Hematopoietic multipotent progenitor cell treated with erythropoietin and hydrocortisone succinate and interleukin-3 and kit ligand, for 4 days (in vitro differentiated cells): Measurements from ENCODE around the gene HIPK1.
A peak's percentile ranks its signal among the peaks of the same experiment; 100 is the strongest.
"Not testable (repeated sequence)": the region's sequence is repeated elsewhere in the genome, so short reads cannot be mapped to it uniquely, and the experiment has no call there.

ENCODE experiments used
- DNase-seq: peaks from one replicate; pipeline ENCODE4 v3.0.0-alpha.2; 2015

The HIPK1 gene

GRCh38 chr1:113983391-113983790 is 54.3 kb downstream of the HIPK1 start:
- no peak for DNase-seq

- no peak for DNase-seq
These were observed 54.7 kb downstream of the HIPK1 start for GRCh38 chr1:113983826-113984225.

- no peak for DNase-seq
These were observed 55.6 kb downstream of the HIPK1 start for GRCh38 chr1:113984710-113985109.

- no peak for DNase-seq
These were observed 57.7 kb downstream of the HIPK1 start for GRCh38 chr1:113986802-113987201.

- no peak for DNase-seq
These were observed 58.1 kb downstream of the HIPK1 start for GRCh38 chr1:113987259-113987658.

- DNase-seq = no peak
These were observed 61.4 kb downstream of the HIPK1 start for GRCh38 chr1:113990530-113990929.

GRCh38 chr1:113990961-113991360 is 61.8 kb downstream of the HIPK1 start:
- no peak for DNase-seq

- no peak for DNase-seq
These were observed 62.4 kb downstream of the HIPK1 start for GRCh38 chr1:113991467-113991997.

GRCh38 chr1:113993072-113993471 is 63.9 kb downstream of the HIPK1 start:
- DNase-seq = no peak

GRCh38 chr1:113993766-113994165 is 64.6 kb downstream of the HIPK1 start:
- no peak for DNase-seq

GRCh38 chr1:113995382-113995781 is 66.3 kb downstream of the HIPK1 start:
- DNase-seq = no peak

- DNase-seq = no peak
These were observed 69.2 kb downstream of the HIPK1 start for GRCh38 chr1:113998361-113998760.

GRCh38 chr1:113999233-113999632 is 70.1 kb downstream of the HIPK1 start:
- DNase-seq = no peak

GRCh38 chr1:113999799-114000198 is 70.7 kb downstream of the HIPK1 start:
- no peak for DNase-seq

GRCh38 chr1:114000406-114000805 is 71.3 kb downstream of the HIPK1 start:
- no peak for DNase-seq

GRCh38 chr1:114002492-114003239 is 73.5 kb downstream of the HIPK1 start:
- DNase-seq = no peak

- DNase-seq = no peak
These were observed 74.3 kb downstream of the HIPK1 start for GRCh38 chr1:114003431-114003830.

GRCh38 chr1:114006825-114007224 is 77.7 kb downstream of the HIPK1 start:
- DNase-seq = not testable (repeated sequence)

- no peak for DNase-seq
These were observed 79.4 kb downstream of the HIPK1 start for GRCh38 chr1:114008480-114008941.

GRCh38 chr1:114008993-114009392 is 79.9 kb downstream of the HIPK1 start:
- DNase-seq = no peak

GRCh38 chr1:114009393-114009792 is 80.3 kb downstream of the HIPK1 start:
- peak; percentile 8 for DNase-seq

GRCh38 chr1:114010433-114011184 is 81.5 kb downstream of the HIPK1 start:
- peak; percentile 5 for DNase-seq

- DNase-seq = no peak
These were observed 82.7 kb downstream of the HIPK1 start for GRCh38 chr1:114011796-114012195.

GRCh38 chr1:114015075-114015474 is 86.0 kb downstream of the HIPK1 start:
- no peak for DNase-seq
